Panc1 (cell line): ENCODE data around the gene CHIC2. TPM values are rescaled to one million over a fixed set of nuclear protein-coding genes. Genes with fewer than 3 reads are reported as not detected.
"Not testable (repeated sequence)": the region's sequence is repeated elsewhere in the genome, so short reads cannot be mapped to it uniquely, and the experiment has no call there.

Experiments
- ATAC-seq: fragments of 200-7000 bp; cut with Tn5 transposase; 2 replicates; pipeline ENCODE4 v1.9.1; 2020; ENCODE audit warnings: mild to moderate bottlenecking, moderate library complexity
- BruUV-seq: library from RNA; stranded (reverse); fragments of 400-500 nt; replicated peaks from 2 replicates; lab custom pipeline; 2021; lab: Mats Ljungman, UMichigan
- CTCF ChIA-PET: fragments of 300-600 bp; sonication (Branson Sonifier 250); formaldehyde crosslinking; loops from one replicate; lab custom pipeline; 2022; ENCODE audit warnings: antibody characterized with exemption; lab: Charles Lee
- POLR2A ChIA-PET: fragments of 300-600 bp; sonication (Branson Sonifier 250); formaldehyde crosslinking; loops from one replicate; lab custom pipeline; 2022; ENCODE audit warnings: antibody characterized with exemption; lab: Charles Lee
- DNase-seq: peaks from one replicate; pipeline ENCODE4 v3.0.0-alpha.2; 2010; ENCODE audit warnings: low read depth, low spot score
- H3K27ac ChIP-seq: 2 replicates; pipeline ENCODE4 v1.5.1; 2011; ENCODE audit warnings: mild to moderate bottlenecking, low read length, inconsistent platforms
- H3K27me3 ChIP-seq: fragments of 200-500 bp; sonication (Bioruptor generic); 2 replicates; pipeline ENCODE4 v1.6.0; 2014; ENCODE audit warnings: low read length, inconsistent platforms; ENCODE audit not compliant: control insufficient read depth, insufficient read depth
- H3K36me3 ChIP-seq: fragments of 200-500 bp; sonication (Bioruptor generic); 2 replicates; pipeline ENCODE4 v1.5.1; 2014; ENCODE audit warnings: inconsistent platforms, mild to moderate bottlenecking, low read length, moderate library complexity; ENCODE audit not compliant: control insufficient read depth, insufficient read depth
- H3K4me1 ChIP-seq: 2 replicates; pipeline ENCODE4 v1.5.1; 2011; ENCODE audit warnings: inconsistent platforms, mild to moderate bottlenecking, low read length, moderate library complexity; ENCODE audit not compliant: control insufficient read depth, insufficient read depth
- H3K4me3 ChIP-seq, 2 experiments: 2 replicates each; pipeline ENCODE4 v1.5.1; 2011 to 2012; ENCODE audit warnings: low read depth in 2 of 2, low read length in 2 of 2, mild to moderate bottlenecking in 2 of 2, inconsistent platforms in 1 of 2, moderate library complexity in 1 of 2
- H3K9me3 ChIP-seq: fragments of 200-500 bp; sonication (Bioruptor generic); 2 replicates; pipeline ENCODE4 v1.5.1; 2014; ENCODE audit warnings: low read depth, mild to moderate bottlenecking, inconsistent platforms, low read length, moderate library complexity; ENCODE audit not compliant: control insufficient read depth, insufficient read depth
- POLR2AphosphoS5 ChIP-seq: IDR thresholded peaks from 2 replicates; pipeline ENCODE4 v1.6.1; 2012; ENCODE audit warnings: mild to moderate bottlenecking, low read depth, low read length, moderate library complexity
- SIN3A ChIP-seq: IDR thresholded peaks from 2 replicates; pipeline ENCODE4 v1.6.1; 2012; ENCODE audit warnings: low read depth, mild to moderate bottlenecking, low read length, moderate library complexity, borderline replicate concordance; ENCODE audit not compliant: insufficient read depth
- TCF7L2 ChIP-seq: IDR thresholded peaks from 2 replicates; pipeline ENCODE4 v1.6.1; 2011; ENCODE audit warnings: mild to moderate bottlenecking, low read depth, low read length, inconsistent platforms
- in situ Hi-C: cut with HindIII; loops from 2 replicates; pipeline ENCODE4 v1.10.0; 2016; ENCODE audit warnings: low sequenced_read_pairs, low pct_unique_long_range_greater_than_20kb
- intact Hi-C: fragments of 100-400 bp; cut with micrococcal nuclease; formaldehyde crosslinking; loops from one replicate; pipeline ENCODE4 v1.10.0; 2022; ENCODE audit not compliant: unreplicated experiment
- total RNA-seq: library from RNA; stranded (reverse); gene quantifications from one replicate; pipeline ENCODE4 v1.2.1, GENCODE V29; 2021; ENCODE audit not compliant: unreplicated experiment
- TF ChIP-seq, protein P1 (sequence below), 2 experiments: IDR thresholded peaks; 2 replicates each; pipeline ENCODE4 v1.6.1; 2011 to 2012; ENCODE audit warnings: low read depth in 2 of 2, control low read depth in 1 of 2, low read length in 1 of 2, mild to moderate bottlenecking in 1 of 2, moderate library complexity in 1 of 2; ENCODE audit not compliant: insufficient read depth in 1 of 2
- TF ChIP-seq, protein P2 (sequence below): fragments of 450-650 bp; IDR thresholded peaks from 2 replicates; pipeline ENCODE4 v1.5.1; 2017; ENCODE audit warnings: mild to moderate bottlenecking

CHIC2 gene
- total RNA-seq, 1 experiment from 2014 or later, result 10.3 TPM

DNA sequence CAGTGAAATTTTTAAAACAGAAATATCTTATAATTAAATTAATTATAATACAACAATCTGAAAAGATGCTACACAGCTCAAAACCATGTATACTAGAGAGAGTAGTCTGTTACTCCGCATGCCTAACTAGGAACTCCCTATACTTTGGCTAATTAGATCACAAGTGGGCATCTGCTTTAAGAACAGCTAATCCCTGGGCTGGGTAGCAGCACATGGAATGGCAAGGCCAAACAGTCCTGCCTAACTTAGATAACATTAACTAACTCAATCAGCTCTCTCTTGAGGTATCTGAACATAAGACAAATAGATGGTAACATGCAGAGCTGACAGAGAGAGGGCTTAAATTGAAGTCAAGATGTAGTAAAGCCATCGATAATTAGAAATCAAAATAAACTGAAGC lies 9.9 kb downstream of the CHIC2 start:
- BruUV-seq, result no TSS peak
- H3K36me3 ChIP-seq, result no peaks in the 10 kb centered on the region; the same call in 1 of the 2 replicates
- ChIA-PET POLR2A (no interaction called here), CTCF (no interaction called here)
- no peaks in the 10 kb centered on the region for H3K27me3 ChIP-seq
- ATAC-seq (no peak), DNase-seq (no peak)
- in situ Hi-C loops, result no loop called here
- no peak overlapping the region for H3K4me3 ChIP-seq
- no peak for TF ChIP-seq POLR2AphosphoS5
- TF ChIP-seq TCF7L2, result no peak
- TF ChIP-seq, protein P1, sequence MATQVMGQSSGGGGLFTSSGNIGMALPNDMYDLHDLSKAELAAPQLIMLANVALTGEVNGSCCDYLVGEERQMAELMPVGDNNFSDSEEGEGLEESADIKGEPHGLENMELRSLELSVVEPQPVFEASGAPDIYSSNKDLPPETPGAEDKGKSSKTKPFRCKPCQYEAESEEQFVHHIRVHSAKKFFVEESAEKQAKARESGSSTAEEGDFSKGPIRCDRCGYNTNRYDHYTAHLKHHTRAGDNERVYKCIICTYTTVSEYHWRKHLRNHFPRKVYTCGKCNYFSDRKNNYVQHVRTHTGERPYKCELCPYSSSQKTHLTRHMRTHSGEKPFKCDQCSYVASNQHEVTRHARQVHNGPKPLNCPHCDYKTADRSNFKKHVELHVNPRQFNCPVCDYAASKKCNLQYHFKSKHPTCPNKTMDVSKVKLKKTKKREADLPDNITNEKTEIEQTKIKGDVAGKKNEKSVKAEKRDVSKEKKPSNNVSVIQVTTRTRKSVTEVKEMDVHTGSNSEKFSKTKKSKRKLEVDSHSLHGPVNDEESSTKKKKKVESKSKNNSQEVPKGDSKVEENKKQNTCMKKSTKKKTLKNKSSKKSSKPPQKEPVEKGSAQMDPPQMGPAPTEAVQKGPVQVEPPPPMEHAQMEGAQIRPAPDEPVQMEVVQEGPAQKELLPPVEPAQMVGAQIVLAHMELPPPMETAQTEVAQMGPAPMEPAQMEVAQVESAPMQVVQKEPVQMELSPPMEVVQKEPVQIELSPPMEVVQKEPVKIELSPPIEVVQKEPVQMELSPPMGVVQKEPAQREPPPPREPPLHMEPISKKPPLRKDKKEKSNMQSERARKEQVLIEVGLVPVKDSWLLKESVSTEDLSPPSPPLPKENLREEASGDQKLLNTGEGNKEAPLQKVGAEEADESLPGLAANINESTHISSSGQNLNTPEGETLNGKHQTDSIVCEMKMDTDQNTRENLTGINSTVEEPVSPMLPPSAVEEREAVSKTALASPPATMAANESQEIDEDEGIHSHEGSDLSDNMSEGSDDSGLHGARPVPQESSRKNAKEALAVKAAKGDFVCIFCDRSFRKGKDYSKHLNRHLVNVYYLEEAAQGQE (IDR thresholded peaks at IDR 0.05; ENCODE audit: insufficient read depth in 1 of 2, low read depth in 2 of 2, low read length in 1 of 2), result no peak
- no peak for TF ChIP-seq SIN3A
- TF ChIP-seq, protein P2, sequence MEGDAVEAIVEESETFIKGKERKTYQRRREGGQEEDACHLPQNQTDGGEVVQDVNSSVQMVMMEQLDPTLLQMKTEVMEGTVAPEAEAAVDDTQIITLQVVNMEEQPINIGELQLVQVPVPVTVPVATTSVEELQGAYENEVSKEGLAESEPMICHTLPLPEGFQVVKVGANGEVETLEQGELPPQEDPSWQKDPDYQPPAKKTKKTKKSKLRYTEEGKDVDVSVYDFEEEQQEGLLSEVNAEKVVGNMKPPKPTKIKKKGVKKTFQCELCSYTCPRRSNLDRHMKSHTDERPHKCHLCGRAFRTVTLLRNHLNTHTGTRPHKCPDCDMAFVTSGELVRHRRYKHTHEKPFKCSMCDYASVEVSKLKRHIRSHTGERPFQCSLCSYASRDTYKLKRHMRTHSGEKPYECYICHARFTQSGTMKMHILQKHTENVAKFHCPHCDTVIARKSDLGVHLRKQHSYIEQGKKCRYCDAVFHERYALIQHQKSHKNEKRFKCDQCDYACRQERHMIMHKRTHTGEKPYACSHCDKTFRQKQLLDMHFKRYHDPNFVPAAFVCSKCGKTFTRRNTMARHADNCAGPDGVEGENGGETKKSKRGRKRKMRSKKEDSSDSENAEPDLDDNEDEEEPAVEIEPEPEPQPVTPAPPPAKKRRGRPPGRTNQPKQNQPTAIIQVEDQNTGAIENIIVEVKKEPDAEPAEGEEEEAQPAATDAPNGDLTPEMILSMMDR, result no peak
- H3K27ac ChIP-seq, result no peak overlapping the region
- intact Hi-C loops, result no loop called here
- no peaks in the 10 kb centered on the region for H3K9me3 ChIP-seq
- peaks cover 9% of the 10 kb centered on the region; the same call in 1 of the 2 replicates for H3K4me1 ChIP-seq

DNA sequence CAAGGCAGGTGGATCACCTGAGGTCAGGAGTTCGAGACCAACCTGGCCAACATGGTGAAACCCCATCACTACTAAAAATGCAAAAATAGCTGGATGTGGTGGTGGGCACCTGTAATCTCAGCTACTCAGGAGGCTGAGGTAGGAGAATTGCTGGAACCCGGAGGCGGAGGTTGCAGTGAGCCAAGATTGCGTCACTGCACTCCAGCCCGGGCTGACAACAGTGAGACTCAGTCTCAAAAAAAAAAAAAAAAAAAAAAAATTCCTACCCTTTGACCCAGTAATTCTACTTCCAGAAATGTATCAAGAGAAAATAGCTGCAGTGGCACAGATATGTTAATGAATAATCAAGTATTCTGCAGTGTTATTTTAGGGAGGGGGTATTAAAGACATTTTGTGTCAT lies 11.1 kb downstream of the CHIC2 start:
- H3K4me3 ChIP-seq, DNase-seq, intact Hi-C loops, H3K9me3 ChIP-seq, ATAC-seq, BruUV-seq, H3K27ac ChIP-seq, CTCF ChIA-PET, H3K27me3 ChIP-seq, in situ Hi-C loops, H3K36me3 ChIP-seq, POLR2A ChIA-PET, H3K4me1 ChIP-seq: not testable (repeated sequence)

DNA sequence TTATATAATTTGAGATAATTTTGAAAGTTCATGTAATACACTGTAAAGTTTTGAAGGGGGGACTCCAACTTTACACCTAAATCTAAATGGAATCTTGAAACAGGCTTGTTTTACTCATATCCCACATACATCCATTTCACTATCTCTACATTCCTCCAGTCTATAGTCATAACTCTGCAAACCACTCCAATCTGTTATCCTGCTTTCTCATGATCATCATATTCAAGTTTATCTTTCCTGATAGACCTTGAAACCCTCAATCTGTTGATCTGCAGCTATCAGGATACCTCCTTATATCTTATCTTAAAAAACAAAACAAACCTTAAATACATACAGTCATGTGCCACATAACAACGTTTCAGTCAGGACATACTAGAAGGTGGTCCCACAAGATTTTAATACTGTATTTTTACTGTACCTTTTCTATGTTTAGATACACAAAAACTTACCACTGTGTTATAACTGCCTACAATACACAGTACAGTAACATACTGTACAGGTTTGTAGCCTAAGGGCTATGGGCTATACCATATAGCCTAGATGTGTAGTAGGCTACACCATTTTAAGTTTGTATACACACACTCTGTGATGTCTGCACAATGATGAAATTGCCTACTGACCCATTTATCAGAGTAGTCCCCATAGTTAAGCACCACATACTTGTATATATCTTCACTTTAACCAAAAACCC lies 14.0 kb downstream of the CHIC2 start:
- DNase-seq (no peak), ATAC-seq (peak; percentile 63; the same call in 1 of the 2 replicates)
- POLR2A ChIA-PET, result no interaction called here
- no peaks in the 10 kb centered on the region for H3K9me3 ChIP-seq
- H3K27me3 ChIP-seq, result no peaks in the 10 kb centered on the region
- peaks cover 9% of the 10 kb centered on the region; the same call in 1 of the 2 replicates for H3K4me1 ChIP-seq
- H3K27ac ChIP-seq, result no peak overlapping the region
- no peak for TF ChIP-seq POLR2AphosphoS5
- no peak for TF ChIP-seq TCF7L2
- TF ChIP-seq, protein P2, result no peak
- TF ChIP-seq SIN3A, result no peak
- TF ChIP-seq, protein P1 (IDR thresholded peaks at IDR 0.05; ENCODE audit: insufficient read depth in 1 of 2, low read depth in 2 of 2, low read length in 1 of 2), result no peak
- H3K4me3 ChIP-seq, result no peak overlapping the region
- CTCF ChIA-PET, result no interaction called here
- no TSS peak for BruUV-seq
- in situ Hi-C loops, result no loop called here
- H3K36me3 ChIP-seq, result no peaks in the 10 kb centered on the region
- intact Hi-C loops, result no loop called here
